Neutrophil (primary cell): ENCODE data around the gene BUD23.

Source experiments
- H3K27ac ChIP-seq: fragments of 200-600 bp; sonication (generic); 2 replicates; pipeline ENCODE4 v1.5.1; 2016; ENCODE audit warnings: mild to moderate bottlenecking, moderate library complexity
- H3K27me3 ChIP-seq: fragments of 200-600 bp; sonication (generic); 2 replicates; pipeline ENCODE4 v1.6.0; 2016; ENCODE audit warnings: mild to moderate bottlenecking
- H3K36me3 ChIP-seq: fragments of 200-600 bp; sonication (generic); 2 replicates; pipeline ENCODE4 v1.5.1; 2017
- H3K4me1 ChIP-seq, 2 experiments: fragments of 200-600 bp in 1 of 2; sonication (generic) in 1 of 2; 1 replicate in 1 of 2; 2 replicates in 1 of 2; pipeline versions ENCODE4 v1.5.1 to v1.6.1; 2013 to 2016; ENCODE audit warnings: low read depth in 1 of 2, low read length in 1 of 2, mild to moderate bottlenecking in 1 of 2, moderate library complexity in 1 of 2; ENCODE audit not compliant: control insufficient read depth in 1 of 2, insufficient read depth in 1 of 2
- H3K4me3 ChIP-seq, 2 experiments: fragments of 200-600 bp in 1 of 2; sonication (generic) in 1 of 2; 1 replicate in 1 of 2; 2 replicates in 1 of 2; pipeline ENCODE4 v1.5.1; 2013 to 2016; ENCODE audit warnings: low read depth in 1 of 2, low read length in 1 of 2, mild to moderate bottlenecking in 1 of 2, moderate library complexity in 1 of 2
- H3K9me3 ChIP-seq: fragments of 200-600 bp; sonication (generic); 2 replicates; pipeline ENCODE4 v1.5.1; 2016
- CTCF ChIP-seq: fragments of 200-600 bp; sonication (generic); IDR thresholded peaks from 2 replicates; pipeline ENCODE4 v1.5.1; 2016; ENCODE audit warnings: antibody characterized with exemption

The BUD23 gene

GRCh38 chr7:73734619-73735527 lies 51.5 kb downstream of the BUD23 start:
- peaks cover 1% of the 10 kb centered on the region for H3K27me3 ChIP-seq
- peak; percentile 94 for TF ChIP-seq CTCF
- H3K4me3 ChIP-seq: peak overlapping the region in 1 of 2 experiments; percentile 13
- H3K27ac ChIP-seq: peak overlapping the region; percentile 71
- H3K9me3 ChIP-seq: no peaks in the 10 kb centered on the region
- peaks cover 21% of the 10 kb centered on the region for H3K36me3 ChIP-seq
- peaks cover 41 to 43% of the 10 kb centered on the region in 2 experiments for H3K4me1 ChIP-seq

- Histone ChIP-seq H3K27ac (peak overlapping the region; percentile 71), H3K9me3 (no peaks in the 10 kb centered on the region), H3K4me3 (no peak overlapping the region), H3K36me3 (peaks cover 21% of the 10 kb centered on the region), H3K4me1 (peaks cover 41 to 43% of the 10 kb centered on the region in 2 experiments), H3K27me3 (peaks cover 8% of the 10 kb centered on the region)
- no peak for TF ChIP-seq CTCF
These were observed 52.1 kb downstream of the BUD23 start for GRCh38 chr7:73735528-73735905.

- no peak overlapping the region for H3K4me3 ChIP-seq
- peaks cover 34 to 36% of the 10 kb centered on the region in 2 experiments for H3K4me1 ChIP-seq
- H3K9me3 ChIP-seq: no peaks in the 10 kb centered on the region
- H3K27ac ChIP-seq: no peak overlapping the region
- H3K36me3 ChIP-seq: peaks cover 21% of the 10 kb centered on the region
- TF ChIP-seq CTCF: no peak
- peaks cover 21% of the 10 kb centered on the region for H3K27me3 ChIP-seq
These were observed 53.5 kb downstream of the BUD23 start for GRCh38 chr7:73736885-73737284.

GRCh38 chr7:73737491-73738219 lies 54.3 kb downstream of the BUD23 start:
- TF ChIP-seq CTCF: no peak
- Histone ChIP-seq H3K27ac (peak overlapping the region; percentile 86), H3K9me3 (no peaks in the 10 kb centered on the region)

GRCh38 chr7:73738220-73738611 lies 54.8 kb downstream of the BUD23 start:
- TF ChIP-seq CTCF: no peak
- peaks cover 35% of the 10 kb centered on the region for H3K27me3 ChIP-seq
- H3K36me3 ChIP-seq: peaks cover 21% of the 10 kb centered on the region
- no peaks in the 10 kb centered on the region for H3K9me3 ChIP-seq
- H3K4me3 ChIP-seq: peak overlapping the region; percentile 92 to 99
- peaks cover 29 to 33% of the 10 kb centered on the region in 2 experiments for H3K4me1 ChIP-seq
- peak overlapping the region; percentile 86 for H3K27ac ChIP-seq

More at GRCh38 chr7:73737491-73738219, 54.3 kb downstream of the BUD23 start:
- Histone ChIP-seq H3K4me3 (peak overlapping the region; percentile 92 to 99), H3K27me3 (peaks cover 29% of the 10 kb centered on the region), H3K36me3 (peaks cover 21% of the 10 kb centered on the region), H3K4me1 (peaks cover 29 to 33% of the 10 kb centered on the region in 2 experiments)
